GOT3 (cell line): Measurements from ENCODE around the gene APBA1.

Experiments
- DNase-seq: peaks from one replicate; lab custom pipeline; 2025; ENCODE audit warnings: mixed read lengths; lab: John Stamatoyannopoulos, UW

Gene APBA1

DNA sequence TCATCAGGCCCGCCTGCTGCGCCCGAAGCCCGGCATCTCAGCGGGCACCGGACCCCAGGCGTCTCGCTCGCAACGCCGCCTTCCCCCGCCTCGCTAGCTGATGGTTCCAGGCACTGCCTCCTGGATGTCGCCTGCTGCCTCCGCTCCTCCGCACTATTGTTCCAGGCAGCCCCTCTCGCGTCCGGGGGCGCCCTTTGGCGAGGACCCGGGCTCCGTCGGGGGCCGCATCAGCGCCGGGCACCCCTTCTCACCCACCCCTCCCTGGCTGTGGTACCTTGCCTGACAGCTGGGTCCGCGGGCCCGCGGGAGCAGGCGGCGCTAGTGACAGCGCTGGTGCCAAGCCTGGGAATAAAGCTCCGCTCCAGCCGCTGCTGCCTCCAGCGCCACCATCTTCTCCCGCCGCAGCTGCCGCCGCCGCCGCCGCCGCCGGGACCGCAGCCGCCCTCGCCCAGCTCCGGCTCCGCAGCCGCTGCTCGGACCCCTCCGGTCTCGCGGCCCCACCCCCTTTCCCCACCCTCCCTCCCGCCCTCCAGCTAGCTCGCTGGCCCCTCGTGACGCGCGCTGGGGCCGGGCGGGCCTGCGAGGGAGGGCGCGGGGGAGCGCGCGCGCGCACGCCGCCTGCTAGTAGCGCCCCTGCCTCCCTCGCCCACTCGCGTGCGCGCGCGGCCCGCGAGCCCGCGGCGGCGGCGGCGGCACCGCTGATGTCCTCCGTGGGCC, at the start of gene APBA1:
TSS of gene APBA1 (minus strand) at position 493 of the 717 bp plus-strand sequence.
- DNase-seq: no peak

DNA sequence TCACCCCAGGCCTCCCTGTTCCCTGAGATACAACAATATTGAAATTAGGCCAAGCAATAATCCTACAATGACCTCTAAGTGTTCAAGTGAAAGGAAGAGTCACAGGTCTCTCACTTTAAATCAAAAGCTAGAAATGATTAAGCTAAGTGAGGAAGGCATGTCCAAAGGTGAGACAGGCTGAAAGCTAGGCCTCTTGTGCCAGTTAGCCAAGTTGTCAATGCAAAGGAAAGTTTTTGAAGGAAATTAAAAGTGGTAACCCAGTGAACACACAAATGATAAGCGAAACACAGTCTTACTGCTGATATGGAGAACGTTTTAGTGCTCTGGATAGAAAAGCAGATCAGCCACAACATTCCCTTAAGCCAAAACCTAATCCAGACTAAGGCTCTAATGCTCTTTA, 47.8 kb upstream of the APBA1 start:
- DNase-seq: no peak

GRCh38 chr9:69719367-69719766, 47.2 kb upstream of the APBA1 start:
- DNase-seq: no peak

DNA sequence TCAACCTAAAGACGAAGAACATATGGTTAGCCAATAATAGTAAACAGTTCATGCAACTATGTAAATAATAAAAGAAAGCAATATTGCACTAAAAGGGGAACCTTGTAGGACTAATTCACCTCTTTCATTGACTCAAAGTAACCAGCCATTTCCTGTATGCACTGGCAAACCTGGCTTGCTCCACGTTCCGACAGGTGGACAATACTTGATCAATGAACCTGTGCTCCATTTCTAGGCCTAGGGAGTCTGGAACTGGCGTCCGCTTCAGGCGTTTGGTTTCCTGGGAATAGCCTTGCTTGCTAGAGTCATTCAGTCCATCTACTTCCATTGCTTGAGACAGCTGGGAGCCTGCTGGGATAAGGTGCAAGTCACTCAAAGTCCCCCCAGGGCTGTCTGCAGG, 46.0 kb upstream of the APBA1 start:
- DNase-seq: no peak

GRCh38 chr9:69715825-69716224, 43.7 kb upstream of the APBA1 start:
- DNase-seq: no peak

- no peak for DNase-seq
Measured at GRCh38 chr9:69715096-69715495, 42.9 kb upstream of the APBA1 start.

- no peak for DNase-seq
Measured at GRCh38 chr9:69697475-69697874, 25.3 kb upstream of the APBA1 start.

DNA sequence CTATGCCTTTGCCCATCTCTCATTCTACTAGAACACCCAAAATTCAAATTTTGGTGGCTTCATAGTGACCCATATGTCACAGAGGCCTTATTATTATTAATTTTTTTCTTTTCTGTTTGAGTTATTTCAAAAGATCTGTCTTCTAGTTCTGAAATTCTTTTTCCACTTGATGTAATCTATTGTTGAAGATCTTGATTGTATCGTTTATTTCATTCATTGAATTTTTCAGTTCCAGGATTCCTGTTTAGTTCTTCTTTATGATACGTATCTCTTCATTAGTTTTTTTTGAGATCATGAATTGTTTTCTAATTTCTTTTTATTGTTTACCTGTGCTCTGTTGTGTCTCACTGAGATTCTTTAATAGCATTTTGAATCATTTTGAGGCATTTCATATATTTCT, 24.6 kb upstream of the APBA1 start:
- DNase-seq: no peak

DNA sequence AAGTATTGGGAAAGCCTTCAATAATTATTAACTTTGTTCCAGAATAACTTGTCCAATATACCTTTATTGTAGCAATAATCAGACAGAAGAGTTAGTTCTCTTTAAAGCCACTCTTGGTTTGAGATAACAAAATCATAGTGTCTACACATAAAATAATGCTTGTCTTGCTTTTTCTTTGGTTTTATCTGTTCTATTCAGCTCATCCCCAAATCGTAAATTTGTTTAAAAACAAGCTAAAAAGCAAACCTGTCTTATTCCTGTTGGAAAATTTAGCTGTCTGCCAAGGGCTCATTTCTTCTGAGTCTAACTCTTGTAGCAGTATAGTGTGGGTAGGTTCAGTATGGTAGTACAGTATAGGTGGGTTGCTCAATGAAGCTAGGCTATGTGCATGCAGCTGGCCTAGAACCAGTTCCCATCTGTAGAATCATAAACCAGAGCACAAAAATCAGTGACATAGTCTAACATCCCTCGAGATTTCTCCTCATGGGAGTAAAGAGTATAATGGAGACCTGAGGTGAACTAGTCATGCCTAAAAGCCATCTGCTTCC, 17.9 kb upstream of the APBA1 start:
- DNase-seq: no peak

DNA sequence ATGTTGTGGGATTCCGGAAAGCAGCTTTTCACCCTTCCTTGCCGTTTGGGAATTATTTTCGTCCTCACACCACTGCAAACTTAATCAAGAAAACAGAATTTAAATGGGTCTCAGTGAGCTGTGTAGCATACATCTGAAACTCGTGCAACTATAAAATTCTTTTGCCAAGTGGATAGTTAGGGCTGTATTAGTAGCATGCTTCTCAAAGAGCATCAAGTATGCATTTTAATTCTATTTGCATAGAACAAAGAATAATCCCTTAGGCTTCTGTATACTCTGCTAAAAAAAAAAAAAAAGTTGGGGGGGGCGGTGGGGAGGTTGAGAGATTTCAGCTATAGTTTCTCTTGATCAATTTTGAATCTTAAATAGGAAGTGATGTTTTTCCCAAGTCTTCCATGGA, 11.8 kb upstream of the APBA1 start:
- no peak for DNase-seq

GRCh38 chr9:69678843-69679538, 6.8 kb upstream of the APBA1 start:
- no peak for DNase-seq

DNA sequence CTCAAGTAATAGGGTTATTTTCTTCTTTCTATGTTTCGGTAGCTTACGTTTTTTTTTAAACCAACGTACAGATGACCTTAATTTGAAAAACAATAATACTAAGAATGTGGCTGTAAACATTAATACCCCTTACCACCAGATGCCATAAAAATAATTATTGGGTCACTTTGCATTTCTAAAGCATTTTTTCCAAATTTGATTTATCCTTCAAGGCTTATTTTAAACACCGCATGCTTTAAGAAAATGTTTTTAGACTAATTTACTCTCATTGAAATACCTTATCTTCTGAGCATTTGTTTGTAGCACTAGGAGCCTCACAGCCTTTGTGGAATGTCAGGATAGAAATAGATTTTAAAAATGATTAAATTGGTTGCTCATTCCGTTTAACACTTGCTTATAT, 5.8 kb upstream of the APBA1 start:
- no peak for DNase-seq

DNA sequence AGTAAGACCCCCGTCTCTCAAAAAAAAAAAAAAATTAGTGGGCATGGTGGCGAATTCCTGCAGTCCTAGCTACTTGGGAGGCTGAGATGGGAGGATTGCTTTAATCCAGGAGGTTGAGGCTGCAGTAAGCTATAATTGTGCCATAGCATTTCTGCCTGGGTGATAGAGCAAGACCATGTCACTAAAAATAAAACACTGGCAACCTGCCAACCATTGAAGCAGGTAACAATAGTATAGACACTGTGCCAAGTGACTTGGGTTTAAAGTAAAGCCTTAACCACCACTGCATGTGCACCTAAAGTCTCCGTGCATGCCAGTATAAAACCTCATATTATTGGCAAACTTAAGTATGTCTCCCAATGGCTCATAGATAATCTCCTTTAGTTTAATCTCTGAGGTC, 3.4 kb upstream of the APBA1 start:
- DNase-seq: no peak

DNA sequence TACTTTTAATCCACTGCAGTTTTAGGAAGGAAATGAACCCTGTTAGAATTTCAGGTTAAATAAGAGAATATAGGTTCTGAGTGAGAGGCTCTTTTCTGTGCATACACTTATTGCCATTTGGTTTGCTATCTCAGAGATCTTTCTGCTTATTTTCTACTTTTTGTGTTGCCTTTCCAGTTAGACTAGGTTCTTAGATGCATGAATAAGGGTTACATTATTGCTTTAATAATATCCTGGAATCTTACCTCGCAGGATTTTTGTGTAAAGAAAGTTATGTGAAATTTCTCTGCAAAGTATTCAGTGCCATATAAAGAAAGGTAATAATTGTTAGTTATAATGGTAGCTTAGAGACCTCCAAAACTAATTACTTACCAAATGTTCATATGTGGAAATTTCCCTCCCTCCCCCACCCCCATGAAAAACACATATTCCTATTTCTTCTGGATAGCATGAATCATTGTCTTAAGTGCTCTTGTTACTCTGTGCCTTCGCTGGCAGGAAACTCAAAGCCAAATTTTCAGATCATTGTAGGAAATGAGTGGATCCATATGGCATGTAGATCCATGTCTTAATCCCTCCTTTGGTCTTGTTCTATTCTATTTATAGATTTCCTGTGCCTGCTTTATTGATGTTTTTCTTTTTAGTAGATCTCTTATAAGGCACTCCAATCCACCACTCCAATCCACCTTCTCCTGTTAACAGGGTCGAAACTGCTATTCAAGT, 2.7 kb upstream of the APBA1 start:
- no peak for DNase-seq

- DNase-seq: no peak
Measured at GRCh38 chr9:69674112-69674685, 2.0 kb upstream of the APBA1 start.

- DNase-seq: no peak
Measured at GRCh38 chr9:69673311-69673640, 1.1 kb upstream of the APBA1 start.

DNA sequence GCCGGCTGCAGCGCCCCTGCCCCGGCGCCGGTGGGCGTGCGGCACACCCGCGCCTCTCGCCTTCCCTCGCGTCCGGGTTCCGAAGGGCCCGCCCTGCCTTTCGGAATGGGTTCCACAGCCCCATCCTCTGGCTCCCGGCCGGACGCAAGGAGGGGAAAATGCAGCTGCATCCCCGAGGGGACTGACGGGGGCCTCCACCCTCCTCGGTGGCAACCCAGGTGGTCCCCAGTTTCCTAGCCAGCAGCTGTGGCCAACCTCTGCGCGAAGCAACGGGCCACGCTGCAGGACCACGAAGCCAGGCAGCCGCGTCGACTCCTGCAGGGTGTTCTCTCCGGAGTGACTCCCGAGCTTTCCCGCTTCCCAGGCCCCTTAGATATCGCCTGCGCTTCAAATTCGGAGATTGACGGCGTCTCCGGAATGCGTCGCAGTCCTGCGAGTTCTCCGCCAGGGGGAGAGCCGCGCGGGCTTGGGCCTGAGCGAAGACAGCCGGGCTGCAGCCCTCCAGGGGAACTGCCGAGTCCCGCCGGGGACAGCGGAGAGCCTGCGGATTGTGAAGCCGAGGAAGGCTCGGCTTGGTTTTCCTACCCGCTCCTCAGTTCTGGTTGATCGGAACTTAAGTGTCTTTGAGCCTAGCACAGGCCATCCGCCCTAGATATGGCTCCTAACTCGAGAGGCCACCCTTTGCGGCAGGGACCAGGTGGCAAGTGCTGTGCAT, 582 bp upstream of the APBA1 start:
- DNase-seq: peak; percentile 25

GRCh38 chr9:69671311-69671878, 776 bp downstream of the APBA1 start:
- no peak for DNase-seq

DNA sequence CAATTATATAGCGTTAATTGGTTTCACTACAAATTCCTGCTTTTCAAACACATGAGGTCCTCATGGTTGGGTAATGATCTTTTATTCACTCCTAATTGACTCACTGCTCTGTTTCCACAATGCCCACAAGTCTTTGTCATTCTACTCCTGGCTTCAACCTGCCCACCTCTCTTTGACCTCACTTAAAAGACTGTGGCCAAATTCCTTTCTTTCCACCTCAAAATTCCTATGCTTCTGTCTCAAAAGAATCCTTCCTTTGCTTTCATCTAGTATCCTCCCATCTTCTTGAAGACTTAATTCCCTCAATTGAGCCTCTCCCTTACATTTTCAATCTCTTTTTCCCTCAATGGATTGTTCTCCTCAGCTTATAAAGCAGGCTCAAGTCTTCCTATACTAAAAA, 4.9 kb downstream of the APBA1 start:
- no peak for DNase-seq

DNA sequence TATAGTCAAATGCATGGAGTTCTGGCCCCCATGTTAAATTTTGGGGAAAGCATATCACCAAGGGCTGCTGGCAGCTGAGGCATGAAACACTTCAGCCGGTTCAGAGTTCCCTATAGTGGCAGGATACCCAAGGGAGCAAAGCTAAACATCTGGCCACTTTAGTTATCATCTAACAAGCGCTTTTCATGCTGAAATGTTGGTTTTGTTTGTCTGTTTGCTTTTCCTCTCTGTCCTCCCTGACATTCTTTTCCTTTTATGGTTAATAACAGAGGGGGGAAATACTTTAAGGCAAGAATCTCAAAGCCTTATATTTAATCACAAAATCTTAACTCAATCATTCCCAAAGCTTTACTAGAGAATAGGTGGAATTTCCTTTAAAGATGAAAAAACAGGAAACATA, 11.9 kb downstream of the APBA1 start:
- DNase-seq: no peak

GRCh38 chr9:69658987-69659675, 13.0 kb downstream of the APBA1 start:
- DNase-seq: no peak
